HG02943 (cell line): ENCODE data around the gene CTNNBL1.

Experiments
- ATAC-seq: cut with Tn5 transposase; IDR thresholded peaks from one replicate; pipeline ENCODE4 v1.9.1; 2021; ENCODE audit warnings: mild to moderate bottlenecking, low read depth, moderate library complexity; ENCODE audit not compliant: unreplicated experiment

CTNNBL1 gene

GRCh38 chr20:37911838-37912281, 218.0 kb downstream of the CTNNBL1 start:
- no peak for ATAC-seq

- ATAC-seq: no peak
Measured at GRCh38 chr20:37912874-37913273, 219.0 kb downstream of the CTNNBL1 start.

GRCh38 chr20:37913567-37914366, 219.9 kb downstream of the CTNNBL1 start:
- ATAC-seq: no peak

- ATAC-seq: no peak
Measured at GRCh38 chr20:37914367-37914671, 220.5 kb downstream of the CTNNBL1 start.

GRCh38 chr20:37914672-37915433, 221.0 kb downstream of the CTNNBL1 start:
- no peak for ATAC-seq

GRCh38 chr20:37915434-37915787, 221.6 kb downstream of the CTNNBL1 start:
- ATAC-seq: no peak

GRCh38 chr20:37915800-37916570, 222.2 kb downstream of the CTNNBL1 start:
- ATAC-seq: no peak

GRCh38 chr20:37917461-37917860, 223.6 kb downstream of the CTNNBL1 start:
- ATAC-seq: no peak

GRCh38 chr20:37918035-37918434, 224.2 kb downstream of the CTNNBL1 start:
- no peak for ATAC-seq

- no peak for ATAC-seq
Measured at GRCh38 chr20:37919389-37920040, 225.7 kb downstream of the CTNNBL1 start.

GRCh38 chr20:37920270-37920669, 226.4 kb downstream of the CTNNBL1 start:
- no peak for ATAC-seq

GRCh38 chr20:37920679-37921322, 227.0 kb downstream of the CTNNBL1 start:
- no peak for ATAC-seq

- ATAC-seq: peak; percentile 63
Measured at GRCh38 chr20:37921341-37921929, 227.6 kb downstream of the CTNNBL1 start.
